Sigmoid colon (tissue), 7 donors: ENCODE data around the gene NBEAL2. TPM values are rescaled to one million over a fixed set of nuclear protein-coding genes. Genes with fewer than 3 reads are reported as not detected.

Source experiments
- DNase-seq: peaks from one replicate; pipeline ENCODE4 v3.0.0-alpha.2; 2019
- H3K27ac ChIP-seq, 4 donors: fragments of 200-600 bp; sonication (generic); one replicate each; pipeline ENCODE4 v1.5.1; 2016 to 2019; ENCODE audit warnings: mild to moderate bottlenecking in 1 of 4
- H3K27me3 ChIP-seq, 3 donors: fragments of 200-600 bp; sonication (generic); one replicate each; pipeline ENCODE4 v1.5.1; 2019; ENCODE audit warnings: mild to moderate bottlenecking in 1 of 3
- H3K36me3 ChIP-seq, 4 donors: fragments of 200-600 bp; sonication (generic); one replicate each; pipeline ENCODE4 v1.5.1; 2016 to 2019
- H3K4me1 ChIP-seq, 4 donors: fragments of 200-600 bp; sonication (generic); one replicate each; pipeline ENCODE4 v1.5.1; 2017 to 2019
- H3K4me3 ChIP-seq, 4 donors: fragments of 200-600 bp; sonication (generic); one replicate each; pipeline ENCODE4 v1.5.1; 2017 to 2019; ENCODE audit warnings: mild to moderate bottlenecking in 2 of 4, moderate library complexity in 1 of 4
- H3K9me3 ChIP-seq, 4 donors: fragments of 200-600 bp in 3 of 4; sonication (generic) in 3 of 4; one replicate each; pipeline versions ENCODE4 v1.5.1 to v1.6.1; 2013 to 2019
- EP300 ChIP-seq, 4 donors: sonication (generic); formaldehyde crosslinking; IDR thresholded peaks; one replicate each; pipeline ENCODE4 v1.6.1; 2017; ENCODE audit warnings: antibody characterized with exemption in 4 of 4
- POLR2A ChIP-seq, 2 donors: fragments of 450-650 bp; IDR thresholded peaks; one replicate each; pipeline ENCODE4 v1.6.1; 2016; ENCODE audit warnings: antibody characterized with exemption in 2 of 2, mild to moderate bottlenecking in 2 of 2, moderate library complexity in 2 of 2
- POLR2AphosphoS5 ChIP-seq, 4 donors: sonication (generic); formaldehyde crosslinking; IDR thresholded peaks; one replicate each; pipeline ENCODE4 v1.6.1; 2017; ENCODE audit warnings: antibody characterized with exemption in 4 of 4
- WGBS, 2 donors: extraction: QIAGEN DNeasy Blood & Tissue Kit; methylation state at CpG; one replicate each; pipeline ENCODE4 v1.1.7; 2013; 5-methylcytosine and 5-hydroxymethylcytosine counted together
- intact Hi-C: fragments of 100-400 bp; cut with DNase I; formaldehyde crosslinking; loops from one replicate; pipeline ENCODE4 v1.15.1; 2023
- polyA plus RNA-seq, 3 donors: library from polyadenylated mRNA; stranded (reverse); fragments of 200-250 nt; gene quantifications; one replicate each; pipeline ENCODE4 v1.2.3, GENCODE V29; 2013
- small RNA-seq, 3 donors: library from RNA; depleted of rRNA; stranded (forward); fragments of <200 nt; gene quantifications; one replicate each; pipeline ENCODE3, GENCODE V24; 2016
- total RNA-seq, 4 donors: library from RNA; depleted of rRNA; stranded (reverse); fragments of >200 nt; gene quantifications; one replicate each; pipeline ENCODE4 v1.1.0, GENCODE V29; 2016
- TF ChIP-seq, protein P1 (sequence below), 4 experiments: fragments of 450-650 bp in 3 of 4; fragments of 200-600 bp in 1 of 4; IDR thresholded peaks; one replicate each; pipeline ENCODE4 v1.5.1; 2016 to 2019; ENCODE audit warnings: antibody characterized with exemption in 4 of 4, mild to moderate bottlenecking in 3 of 4, moderate library complexity in 2 of 4
- donor health status: healthy with polysubstance abuse.
- donor health status: Bipolar disorder and iron deficiency.
- donor health status: healthy.

The NBEAL2 gene
- total and polyA plus RNA-seq, 7 donors = 7.8 to 88.0 (median 12.5) TPM

DNA sequence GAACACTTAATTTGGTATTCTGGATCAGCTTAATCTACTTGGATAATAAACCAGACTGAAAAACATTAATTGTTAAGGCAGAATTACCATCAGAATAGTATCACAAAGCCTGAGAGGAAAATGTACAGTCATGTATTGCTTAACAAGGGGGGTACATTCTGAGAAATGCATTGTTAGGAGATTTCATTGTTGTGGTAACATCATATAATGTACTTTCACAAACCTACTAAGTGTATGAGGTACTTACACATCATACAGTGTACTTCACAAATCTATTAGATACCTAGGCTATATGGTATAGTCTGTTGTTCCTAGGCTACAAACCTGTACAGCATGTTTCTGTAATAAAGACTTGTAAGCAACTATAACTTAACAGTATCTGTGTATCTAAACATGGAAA, 68.2 kb downstream of the NBEAL2 start:
- intact Hi-C loops = no loop called here
- Histone ChIP-seq H3K4me1 (peaks cover 0 to 15% (median 2%) of the 10 kb centered on the region in 4 donors), H3K9me3 (no peaks in the 10 kb centered on the region), H3K27ac (no peak overlapping the region), H3K36me3 (peaks cover 0 to 39% (median 4%) of the 10 kb centered on the region in 4 donors), H3K27me3 (no peaks in the 10 kb centered on the region), H3K4me3 (no peak overlapping the region)
- TF ChIP-seq POLR2AphosphoS5 (IDR thresholded peaks at IDR 0.05) = no peak
- TF ChIP-seq POLR2A (IDR thresholded peaks at IDR 0.05) = no peak
- TF ChIP-seq, protein P1, sequence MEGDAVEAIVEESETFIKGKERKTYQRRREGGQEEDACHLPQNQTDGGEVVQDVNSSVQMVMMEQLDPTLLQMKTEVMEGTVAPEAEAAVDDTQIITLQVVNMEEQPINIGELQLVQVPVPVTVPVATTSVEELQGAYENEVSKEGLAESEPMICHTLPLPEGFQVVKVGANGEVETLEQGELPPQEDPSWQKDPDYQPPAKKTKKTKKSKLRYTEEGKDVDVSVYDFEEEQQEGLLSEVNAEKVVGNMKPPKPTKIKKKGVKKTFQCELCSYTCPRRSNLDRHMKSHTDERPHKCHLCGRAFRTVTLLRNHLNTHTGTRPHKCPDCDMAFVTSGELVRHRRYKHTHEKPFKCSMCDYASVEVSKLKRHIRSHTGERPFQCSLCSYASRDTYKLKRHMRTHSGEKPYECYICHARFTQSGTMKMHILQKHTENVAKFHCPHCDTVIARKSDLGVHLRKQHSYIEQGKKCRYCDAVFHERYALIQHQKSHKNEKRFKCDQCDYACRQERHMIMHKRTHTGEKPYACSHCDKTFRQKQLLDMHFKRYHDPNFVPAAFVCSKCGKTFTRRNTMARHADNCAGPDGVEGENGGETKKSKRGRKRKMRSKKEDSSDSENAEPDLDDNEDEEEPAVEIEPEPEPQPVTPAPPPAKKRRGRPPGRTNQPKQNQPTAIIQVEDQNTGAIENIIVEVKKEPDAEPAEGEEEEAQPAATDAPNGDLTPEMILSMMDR (IDR thresholded peaks at IDR 0.05) = no peak
- no peak for TF ChIP-seq EP300 (IDR thresholded peaks at IDR 0.05)
- DNase-seq = no peak

DNA sequence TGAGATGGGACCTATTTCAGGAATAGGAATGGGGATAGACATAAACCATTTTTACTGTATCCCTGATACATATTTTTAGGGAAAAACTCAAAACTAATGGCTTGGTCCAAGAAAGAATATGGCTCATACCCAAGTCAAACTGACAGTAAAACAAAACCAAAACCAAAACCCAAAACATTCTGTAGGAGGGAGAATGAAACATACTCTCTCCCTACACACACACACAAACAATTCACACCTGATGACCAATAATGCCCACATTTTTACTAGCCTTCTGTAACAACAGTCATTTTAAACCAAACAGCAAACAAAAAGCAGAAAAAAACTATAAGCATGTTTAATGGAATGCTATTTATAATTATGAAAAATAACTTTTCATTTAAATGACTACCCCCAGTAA, 74.9 kb downstream of the NBEAL2 start:
- no peak for TF ChIP-seq EP300 (IDR thresholded peaks at IDR 0.05)
- TF ChIP-seq POLR2AphosphoS5 (IDR thresholded peaks at IDR 0.05) = no peak
- TF ChIP-seq POLR2A (IDR thresholded peaks at IDR 0.05) = no peak
- TF ChIP-seq, protein P1 (IDR thresholded peaks at IDR 0.05) = no peak
- intact Hi-C loops = no loop called here
- Histone ChIP-seq H3K27ac (no peak overlapping the region), H3K9me3 (no peaks in the 10 kb centered on the region), H3K36me3 (peaks cover 0 to 27% (median 5%) of the 10 kb centered on the region in 4 donors), H3K27me3 (no peaks in the 10 kb centered on the region), H3K4me3 (no peak overlapping the region), H3K4me1 (peaks cover 0 to 15% (median 4%) of the 10 kb centered on the region in 4 donors)
- DNase-seq = no peak

DNA sequence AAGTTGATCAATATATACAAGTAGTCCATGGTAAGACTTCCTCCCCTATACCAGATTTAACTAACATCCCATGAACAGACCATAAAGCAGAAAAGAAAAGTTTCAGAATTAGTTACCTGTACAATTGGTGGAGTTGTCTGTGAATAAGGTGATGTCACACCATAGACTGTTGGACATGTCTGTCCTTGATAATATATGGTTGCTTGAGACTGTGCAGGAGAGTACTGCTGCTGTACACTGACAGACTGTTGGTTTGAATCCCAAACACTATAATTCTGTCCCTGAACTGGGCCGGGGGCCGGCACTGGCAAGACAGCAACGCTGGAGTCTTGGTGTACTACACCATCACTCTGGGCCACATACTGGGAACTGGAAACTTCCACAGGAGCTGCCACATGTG, 77.2 kb downstream of the NBEAL2 start:
- DNase-seq = no peak
- 93 to 96% methylated on average over 3 of the region's 3 CpGs for WGBS, 2 donors
- H3K36me3 ChIP-seq = peaks cover 0 to 41% (median 5%) of the 10 kb centered on the region in 4 donors

DNA sequence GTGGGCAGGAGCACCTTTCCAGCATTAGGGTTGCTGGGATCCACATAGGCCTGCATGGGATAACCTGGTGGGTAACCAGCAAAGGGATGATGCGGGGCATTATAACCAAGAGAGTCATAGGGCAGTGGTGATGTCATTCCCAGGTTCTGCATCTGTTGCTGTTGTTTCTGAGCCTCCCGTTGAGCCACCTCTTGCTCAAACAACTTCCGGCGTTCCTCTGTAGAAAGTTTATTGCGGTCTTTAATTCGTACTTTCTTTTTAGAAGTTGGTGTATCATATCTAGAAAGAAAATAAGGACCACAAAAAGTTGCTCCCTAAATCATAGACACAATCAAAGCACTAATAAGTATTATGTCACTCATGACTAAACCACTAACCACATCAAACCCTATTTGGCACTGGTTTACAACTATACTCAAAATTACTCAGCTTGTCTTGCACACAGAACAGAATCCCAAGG, 77.8 kb downstream of the NBEAL2 start:
- H3K9me3 ChIP-seq = no peaks in the 10 kb centered on the region
- WGBS, 2 donors = 80 to 91% methylated on average over 6 of the region's 6 CpGs
- H3K4me3 ChIP-seq = no peak overlapping the region
- H3K36me3 ChIP-seq = peaks cover 0 to 41% (median 5%) of the 10 kb centered on the region in 4 donors
- no peak overlapping the region for H3K27ac ChIP-seq
- peaks cover 0 to 15% (median 4%) of the 10 kb centered on the region in 4 donors for H3K4me1 ChIP-seq
- H3K27me3 ChIP-seq = no peaks in the 10 kb centered on the region
- intact Hi-C loops = no loop called here
- DNase-seq = no peak
- TF ChIP-seq, protein P1 (IDR thresholded peaks at IDR 0.05) = no peak
- TF ChIP-seq EP300 (IDR thresholded peaks at IDR 0.05) (no peak), POLR2A (IDR thresholded peaks at IDR 0.05) (no peak), POLR2AphosphoS5 (IDR thresholded peaks at IDR 0.05) (no peak)

More for the DNA sequence above, 77.2 kb downstream of the NBEAL2 start:
- no peak overlapping the region for H3K27ac ChIP-seq
- TF ChIP-seq EP300 (IDR thresholded peaks at IDR 0.05) (no peak), POLR2A (IDR thresholded peaks at IDR 0.05) (no peak), POLR2AphosphoS5 (IDR thresholded peaks at IDR 0.05) (no peak)
- TF ChIP-seq, protein P1 (IDR thresholded peaks at IDR 0.05) = no peak
- no peak overlapping the region for H3K4me3 ChIP-seq
- peaks cover 0 to 15% (median 4%) of the 10 kb centered on the region in 4 donors for H3K4me1 ChIP-seq
- H3K9me3 ChIP-seq = no peaks in the 10 kb centered on the region
- intact Hi-C loops = no loop called here
- no peaks in the 10 kb centered on the region for H3K27me3 ChIP-seq

Small RNA genes within 50 kb of the gene (small RNA-seq; reads per million reads assigned to genes)
- 0 reads per million in 3 donors for gene MRPL57P3

Other genes with a start within 250 kb of the NBEAL2 start
- 10 to 100 TPM in 1 of 4 donors, 1 to 10 TPM in 3; 1.5 to 10.8 (median 2.7) TPM for gene MYL3, start 116.2 kb upstream of the NBEAL2 start, total RNA-seq
- gene MYL3, start 116.2 kb upstream of the NBEAL2 start, polyA plus RNA-seq = 10 to 100 TPM in 1 of 3 donors, 1 to 10 TPM in 2; 2.4 to 11.8 (median 8.4) TPM
- gene PTH1R, start 101.9 kb upstream of the NBEAL2 start, total RNA-seq = 1 to 10 TPM; 3.6 to 9.0 (median 6.0) TPM
- 1 to 10 TPM; 1.2 to 5.2 (median 3.6) TPM for gene PTH1R, start 101.9 kb upstream of the NBEAL2 start, polyA plus RNA-seq
- gene CCDC12, start 2.9 kb upstream of the NBEAL2 start, total RNA-seq = 10 to 100 TPM; 33.1 to 41.0 (median 36.6) TPM
- gene CCDC12, start 2.9 kb upstream of the NBEAL2 start, polyA plus RNA-seq = 10 to 100 TPM; 58.9 to 80.9 (median 77.5) TPM
- 10 to 100 TPM; 52.3 to 72.6 (median 59.0) TPM for gene SETD2, start 184.4 kb downstream of the NBEAL2 start, total RNA-seq
- 10 to 100 TPM; 12.0 to 20.5 (median 12.9) TPM for gene SETD2, start 184.4 kb downstream of the NBEAL2 start, polyA plus RNA-seq